Measurements from ENCODE around the gene SMCO4. TPM values are rescaled to one million over a fixed set of nuclear protein-coding genes. Genes with fewer than 3 reads are reported as not detected.

Gene SMCO4
- total RNA-seq, 1 donor from 2014 or later: 24.0 TPM

DNA sequence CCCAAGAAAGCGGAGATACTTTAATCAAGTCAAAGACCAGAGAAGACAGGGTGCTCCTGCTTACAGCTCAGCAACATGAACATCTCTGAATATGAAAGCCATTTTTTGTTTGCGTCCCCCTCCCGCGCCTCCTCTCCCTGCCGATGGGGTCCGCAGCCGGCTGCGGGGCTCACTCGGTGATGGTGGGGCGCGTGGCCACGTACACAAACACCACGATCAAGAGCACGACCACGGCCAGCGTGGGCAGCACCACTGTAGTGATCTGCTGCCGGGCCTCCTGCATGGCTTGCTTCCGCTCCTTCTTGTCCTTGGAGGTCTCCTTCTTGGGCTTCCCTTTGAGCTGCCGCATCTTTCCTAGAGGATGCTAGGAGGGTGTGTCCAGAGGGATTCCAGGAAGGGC lies 64.3 kb downstream of the SMCO4 start:
- H3K36me3 Mint-ChIP-seq (ENCODE audit: low read depth): peaks cover 14% of the 10 kb centered on the region
- peaks cover 23% of the 10 kb centered on the region for H3K4me1 Mint-ChIP-seq (ENCODE audit: low read depth)
- DNase-seq (ENCODE audit: low spot score): no peak
- no peak overlapping the region for H3K4me3 Mint-ChIP-seq (ENCODE audit: unreplicated experiment)
- H3K27ac Mint-ChIP-seq (ENCODE audit: unreplicated experiment): no peak overlapping the region
- TF ChIP-seq, protein P1, sequence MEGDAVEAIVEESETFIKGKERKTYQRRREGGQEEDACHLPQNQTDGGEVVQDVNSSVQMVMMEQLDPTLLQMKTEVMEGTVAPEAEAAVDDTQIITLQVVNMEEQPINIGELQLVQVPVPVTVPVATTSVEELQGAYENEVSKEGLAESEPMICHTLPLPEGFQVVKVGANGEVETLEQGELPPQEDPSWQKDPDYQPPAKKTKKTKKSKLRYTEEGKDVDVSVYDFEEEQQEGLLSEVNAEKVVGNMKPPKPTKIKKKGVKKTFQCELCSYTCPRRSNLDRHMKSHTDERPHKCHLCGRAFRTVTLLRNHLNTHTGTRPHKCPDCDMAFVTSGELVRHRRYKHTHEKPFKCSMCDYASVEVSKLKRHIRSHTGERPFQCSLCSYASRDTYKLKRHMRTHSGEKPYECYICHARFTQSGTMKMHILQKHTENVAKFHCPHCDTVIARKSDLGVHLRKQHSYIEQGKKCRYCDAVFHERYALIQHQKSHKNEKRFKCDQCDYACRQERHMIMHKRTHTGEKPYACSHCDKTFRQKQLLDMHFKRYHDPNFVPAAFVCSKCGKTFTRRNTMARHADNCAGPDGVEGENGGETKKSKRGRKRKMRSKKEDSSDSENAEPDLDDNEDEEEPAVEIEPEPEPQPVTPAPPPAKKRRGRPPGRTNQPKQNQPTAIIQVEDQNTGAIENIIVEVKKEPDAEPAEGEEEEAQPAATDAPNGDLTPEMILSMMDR (IDR thresholded peaks at IDR 0.05): no peak
- no peaks in the 10 kb centered on the region for H3K9me3 Mint-ChIP-seq (ENCODE audit: low read depth)
- H3K27me3 Mint-ChIP-seq (ENCODE audit: low read depth): no peaks in the 10 kb centered on the region

DNA sequence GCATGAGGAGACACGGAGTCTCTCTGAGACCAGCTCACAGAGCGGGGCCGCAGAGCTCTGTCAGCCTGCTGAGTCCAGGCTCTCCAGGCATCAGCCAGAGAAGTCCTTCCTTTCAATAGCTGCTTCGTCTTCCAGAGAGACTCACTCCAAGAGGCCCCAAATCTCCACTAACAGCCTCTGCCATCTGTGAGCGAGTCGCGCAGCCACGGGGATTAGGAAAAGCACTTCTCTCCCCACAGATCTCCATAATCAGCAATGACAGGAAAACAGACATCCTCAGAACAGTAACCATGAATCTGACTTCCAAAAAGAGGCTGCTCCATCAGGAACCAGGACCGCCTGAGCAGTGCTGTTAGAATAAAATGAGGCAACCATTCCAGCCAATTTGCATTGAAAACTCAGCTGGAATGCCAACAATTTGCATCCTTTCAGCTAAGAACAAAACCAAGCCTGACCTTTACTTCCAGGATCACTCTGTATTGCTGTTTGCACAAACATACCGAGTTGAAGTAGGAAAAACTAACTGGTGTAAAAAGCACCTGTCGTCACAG lies 65.4 kb downstream of the SMCO4 start:
- TF ChIP-seq, protein P1 (IDR thresholded peaks at IDR 0.05): no peak
- Mint-ChIP-seq H3K4me3 (ENCODE audit: unreplicated experiment) (no peak overlapping the region), H3K9me3 (ENCODE audit: low read depth) (no peaks in the 10 kb centered on the region), H3K4me1 (ENCODE audit: low read depth) (peaks cover 19% of the 10 kb centered on the region), H3K27me3 (ENCODE audit: low read depth) (no peaks in the 10 kb centered on the region), H3K27ac (ENCODE audit: unreplicated experiment) (no peak overlapping the region), H3K36me3 (ENCODE audit: low read depth) (peaks cover 15% of the 10 kb centered on the region)
- no peak for DNase-seq (ENCODE audit: low spot score)

DNA sequence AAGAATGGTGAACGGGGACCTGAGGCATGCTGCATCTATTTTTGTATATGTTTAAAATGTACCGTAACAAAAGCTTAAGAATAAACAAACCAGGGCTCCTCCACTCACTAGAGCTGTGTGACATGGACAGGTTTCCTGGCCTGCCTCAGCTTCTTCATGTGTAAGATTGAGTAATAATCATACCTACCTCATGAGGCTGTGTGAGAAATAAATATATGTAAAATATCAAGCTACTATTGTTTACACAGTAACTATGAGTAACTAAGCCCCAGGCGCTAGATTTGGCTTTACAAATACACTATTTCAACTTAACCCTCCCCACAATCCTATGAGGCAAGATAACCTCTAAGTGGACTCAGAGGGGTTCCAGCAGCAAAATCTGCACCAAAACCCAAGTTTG lies 66.4 kb downstream of the SMCO4 start:
- no peak overlapping the region for H3K27ac Mint-ChIP-seq (ENCODE audit: unreplicated experiment)
- TF ChIP-seq, protein P1 (IDR thresholded peaks at IDR 0.05): no peak
- peaks cover 13% of the 10 kb centered on the region for H3K4me1 Mint-ChIP-seq (ENCODE audit: low read depth)
- DNase-seq (ENCODE audit: low spot score): no peak
- no peaks in the 10 kb centered on the region for H3K9me3 Mint-ChIP-seq (ENCODE audit: low read depth)
- no peak overlapping the region for H3K4me3 Mint-ChIP-seq (ENCODE audit: unreplicated experiment)
- H3K27me3 Mint-ChIP-seq (ENCODE audit: low read depth): no peaks in the 10 kb centered on the region
- H3K36me3 Mint-ChIP-seq (ENCODE audit: low read depth): peaks cover 13% of the 10 kb centered on the region

DNA sequence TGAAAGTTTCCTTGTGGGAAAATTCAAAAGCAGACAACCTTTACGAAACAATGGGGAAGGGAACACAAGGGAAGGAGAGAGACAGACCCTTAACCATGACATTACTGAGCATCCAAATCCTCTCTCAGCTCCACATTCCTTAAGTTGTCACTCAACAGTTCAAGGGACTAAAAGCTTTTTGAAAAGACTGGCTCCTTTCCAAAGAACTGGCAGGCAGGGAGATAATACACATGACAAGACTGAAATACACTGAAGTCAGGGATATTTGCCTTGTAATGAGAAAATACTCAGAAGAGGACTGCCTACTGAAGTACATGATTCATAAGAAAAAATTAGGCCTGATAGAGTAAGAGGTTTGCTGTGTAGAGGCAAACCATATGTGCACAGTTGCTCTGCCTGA lies 69.1 kb downstream of the SMCO4 start:
- Mint-ChIP-seq H3K4me1 (ENCODE audit: low read depth) (peaks cover 13% of the 10 kb centered on the region), H3K9me3 (ENCODE audit: low read depth) (no peaks in the 10 kb centered on the region), H3K27me3 (ENCODE audit: low read depth) (no peaks in the 10 kb centered on the region), H3K36me3 (ENCODE audit: low read depth) (peaks cover 9% of the 10 kb centered on the region), H3K4me3 (ENCODE audit: unreplicated experiment) (no peak overlapping the region), H3K27ac (ENCODE audit: unreplicated experiment) (no peak overlapping the region)
- DNase-seq (ENCODE audit: low spot score): no peak
- TF ChIP-seq, protein P1 (IDR thresholded peaks at IDR 0.05): no peak

DNA sequence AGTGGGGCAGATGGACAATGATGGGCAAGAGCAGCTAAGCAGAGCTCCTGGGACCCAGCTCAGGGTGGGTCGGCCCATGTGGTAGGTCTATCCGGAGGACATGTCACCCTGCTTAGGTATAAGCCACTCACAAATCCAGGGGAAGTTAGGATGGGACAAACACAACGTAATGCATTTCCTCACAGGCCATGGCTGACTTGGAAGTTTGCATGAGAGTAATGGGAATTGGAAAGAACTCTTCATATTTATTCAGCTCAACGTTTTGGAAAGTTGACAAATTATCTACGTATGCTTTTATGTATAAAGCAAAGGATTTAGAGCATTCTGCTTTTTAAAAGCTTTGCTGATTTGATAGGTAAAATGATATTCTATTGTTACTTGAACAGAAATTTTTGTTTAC lies 74.9 kb downstream of the SMCO4 start:
- Mint-ChIP-seq H3K4me3 (ENCODE audit: unreplicated experiment) (no peak overlapping the region), H3K27me3 (ENCODE audit: low read depth) (no peaks in the 10 kb centered on the region), H3K4me1 (ENCODE audit: low read depth) (no peaks in the 10 kb centered on the region), H3K27ac (ENCODE audit: unreplicated experiment) (no peak overlapping the region), H3K9me3 (ENCODE audit: low read depth) (no peaks in the 10 kb centered on the region), H3K36me3 (ENCODE audit: low read depth) (no peaks in the 10 kb centered on the region)
- TF ChIP-seq, protein P1 (IDR thresholded peaks at IDR 0.05): no peak
- no peak for DNase-seq (ENCODE audit: low spot score)

All from chondrocyte (in vitro differentiated cells).